Measurements from ENCODE around the gene LSM7. TPM values are rescaled to one million over a fixed set of nuclear protein-coding genes. Genes with fewer than 3 reads are reported as not detected.
"Not testable (repeated sequence)": the region's sequence is repeated elsewhere in the genome, so short reads cannot be mapped to it uniquely, and the experiment has no call there.

LSM7 gene
- total RNA-seq, 1 donor from 2014 or later: 76.6 TPM

- DNase-seq (ENCODE audit: low spot score): no peak
Measured at GRCh38 chr19:2355168-2356035, 27.0 kb upstream of the LSM7 start.

GRCh38 chr19:2354670-2355069 lies 26.3 kb upstream of the LSM7 start:
- DNase-seq (ENCODE audit: low spot score): no peak

- no peak for DNase-seq (ENCODE audit: low spot score)
Measured at GRCh38 chr19:2353887-2354592, 25.7 kb upstream of the LSM7 start.

- DNase-seq (ENCODE audit: low spot score): no peak
Measured at GRCh38 chr19:2353159-2353886, 24.9 kb upstream of the LSM7 start.

- no peak for DNase-seq (ENCODE audit: low spot score)
Measured at GRCh38 chr19:2352121-2352520, 23.7 kb upstream of the LSM7 start.

GRCh38 chr19:2351591-2351990 lies 23.2 kb upstream of the LSM7 start:
- no peak for DNase-seq (ENCODE audit: low spot score)

- DNase-seq (ENCODE audit: low spot score): no peak
Measured at GRCh38 chr19:2350656-2351055, 22.3 kb upstream of the LSM7 start.

- DNase-seq (ENCODE audit: low spot score): not testable (repeated sequence)
Measured at GRCh38 chr19:2349818-2350217, 21.4 kb upstream of the LSM7 start.

GRCh38 chr19:2345794-2346663 lies 17.6 kb upstream of the LSM7 start:
- no peak for DNase-seq (ENCODE audit: low spot score)

GRCh38 chr19:2345076-2345475 lies 16.7 kb upstream of the LSM7 start:
- no peak for DNase-seq (ENCODE audit: low spot score)

- no peak for DNase-seq (ENCODE audit: low spot score)
Measured at GRCh38 chr19:2344381-2344870, 16.0 kb upstream of the LSM7 start.

GRCh38 chr19:2343289-2343982 lies 15.1 kb upstream of the LSM7 start:
- DNase-seq (ENCODE audit: low spot score): no peak

GRCh38 chr19:2342656-2343288 lies 14.4 kb upstream of the LSM7 start:
- no peak for DNase-seq (ENCODE audit: low spot score)

GRCh38 chr19:2341982-2342381 lies 13.6 kb upstream of the LSM7 start:
- peak; percentile 73 for DNase-seq (ENCODE audit: low spot score)

GRCh38 chr19:2341244-2341751 lies 12.9 kb upstream of the LSM7 start:
- DNase-seq (ENCODE audit: low spot score): no peak

- no peak for DNase-seq (ENCODE audit: low spot score)
Measured at GRCh38 chr19:2340496-2341243, 12.3 kb upstream of the LSM7 start.

- no peak for DNase-seq (ENCODE audit: low spot score)
Measured at GRCh38 chr19:2339644-2340310, 11.4 kb upstream of the LSM7 start.
